HFFc6 (cell line): ENCODE data around the gene NT5M. TPM values are rescaled to one million over a fixed set of nuclear protein-coding genes. Genes with fewer than 3 reads are reported as not detected.

Experiments used
- DNase-seq: peaks from one replicate; pipeline ENCODE4 v3.0.0-alpha.2; 2018
- H3K27ac Mint-ChIP-seq: 2 replicates; pipeline ENCODE4 v1.8.0; 2020; ENCODE audit warnings: mild to moderate bottlenecking, mixed read lengths
- H3K27me3 Mint-ChIP-seq: 2 replicates; pipeline ENCODE4 v1.8.0; 2021; ENCODE audit warnings: mild to moderate bottlenecking, moderate library complexity, mixed read lengths; ENCODE audit not compliant: insufficient read depth
- H3K36me3 Mint-ChIP-seq: 2 replicates; pipeline ENCODE4 v1.8.0; 2021; ENCODE audit warnings: low read depth, mixed read lengths
- H3K4me1 Mint-ChIP-seq: 2 replicates; pipeline ENCODE4 v1.8.0; 2020; ENCODE audit warnings: low read depth, mixed read lengths
- H3K4me3 Mint-ChIP-seq: 2 replicates; pipeline ENCODE4 v1.8.0; 2020; ENCODE audit warnings: mild to moderate bottlenecking, moderate library complexity, mixed read lengths
- H3K9me3 Mint-ChIP-seq: 2 replicates; pipeline ENCODE4 v1.8.0; 2020; ENCODE audit warnings: mild to moderate bottlenecking, mixed read lengths
- CTCF ChIP-seq: fragments of 200-600 bp; sonication (generic); IDR thresholded peaks from 2 replicates; pipeline ENCODE4 v1.5.0; 2021; ENCODE audit warnings: antibody characterized with exemption, mild to moderate bottlenecking
- total RNA-seq, 6 experiments: library from RNA; stranded (reverse); fragmentation: NEBNext Ultra II Directional; extraction: Animal tissue kit (Norgen Biotek cat#: 25700); gene quantifications; 2 replicates in 1 of 6; 3 replicates in 5 of 6; pipeline ENCODE4 v1.2.3, GENCODE V29; 2021

The NT5M gene
- total RNA-seq, 6 experiments from 2014 or later, result 0.20 to 0.83 (median 0.60) TPM

GRCh38 chr17:17393976-17394375 lies 90.8 kb downstream of the NT5M start:
- Mint-ChIP-seq H3K4me3 (no peak overlapping the region), H3K36me3 (peaks cover 7% of the 10 kb centered on the region; the same call in 1 of the 2 replicates), H3K27ac (no peak overlapping the region), H3K9me3 (peaks cover 7% of the 10 kb centered on the region), H3K27me3 (peaks cover 12% of the 10 kb centered on the region), H3K4me1 (peaks cover 7% of the 10 kb centered on the region)
- DNase-seq, result no peak
- TF ChIP-seq CTCF, result no peak

GRCh38 chr17:17394494-17394893 lies 91.3 kb downstream of the NT5M start:
- no peak overlapping the region for H3K27ac Mint-ChIP-seq
- no peak for DNase-seq
- H3K9me3 Mint-ChIP-seq, result peaks cover 7% of the 10 kb centered on the region
- peaks cover 8% of the 10 kb centered on the region for H3K4me1 Mint-ChIP-seq
- no peak for TF ChIP-seq CTCF
- peaks cover 12% of the 10 kb centered on the region for H3K27me3 Mint-ChIP-seq
- H3K4me3 Mint-ChIP-seq, result no peak overlapping the region
- H3K36me3 Mint-ChIP-seq, result peaks cover 7% of the 10 kb centered on the region; the same call in 1 of the 2 replicates

- TF ChIP-seq CTCF, result no peak
- H3K27ac Mint-ChIP-seq, result no peak overlapping the region
- H3K4me3 Mint-ChIP-seq, result no peak overlapping the region
- H3K36me3 Mint-ChIP-seq, result peaks cover 7% of the 10 kb centered on the region; the same call in 1 of the 2 replicates
- DNase-seq, result no peak
- H3K9me3 Mint-ChIP-seq, result peaks cover 7% of the 10 kb centered on the region
- H3K4me1 Mint-ChIP-seq, result peaks cover 8% of the 10 kb centered on the region
- peaks cover 14% of the 10 kb centered on the region for H3K27me3 Mint-ChIP-seq
Observed at GRCh38 chr17:17395246-17395802, 92.2 kb downstream of the NT5M start.

GRCh38 chr17:17395885-17396284 lies 92.7 kb downstream of the NT5M start:
- H3K36me3 Mint-ChIP-seq, result peaks cover 7% of the 10 kb centered on the region; the same call in 1 of the 2 replicates
- no peak for DNase-seq
- no peak overlapping the region for H3K4me3 Mint-ChIP-seq
- H3K4me1 Mint-ChIP-seq, result peaks cover 10% of the 10 kb centered on the region
- no peak overlapping the region for H3K27ac Mint-ChIP-seq
- peaks cover 7% of the 10 kb centered on the region for H3K9me3 Mint-ChIP-seq
- peaks cover 12% of the 10 kb centered on the region for H3K27me3 Mint-ChIP-seq
- no peak for TF ChIP-seq CTCF

Other genes with a start within 250 kb of the NT5M start
- 1 to 10 TPM; 1.7 to 3.6 (median 2.3) TPM for gene PLD6, start 97.0 kb upstream of the NT5M start, total RNA-seq
- gene FLCN, start 66.2 kb upstream of the NT5M start, total RNA-seq, result 10 to 100 TPM; 15.8 to 19.2 (median 17.3) TPM
- 10 to 100 TPM; 82.3 to 93.7 (median 86.7) TPM for gene COPS3, start 22.1 kb upstream of the NT5M start, total RNA-seq
- 1 to 10 TPM; 7.0 to 9.0 (median 7.9) TPM for gene MED9, start 173.6 kb downstream of the NT5M start, total RNA-seq
- 1 to 10 TPM in 1 of 6 experiments, under 1 TPM in 5; 0.17 to 1.1 (median 0.43) TPM for gene RASD1, start 193.0 kb downstream of the NT5M start, total RNA-seq